ENCODE data around the gene ECHDC3.

- TF ChIP-seq EZH2phosphoT487 (IDR thresholded peaks at IDR 0.05; ENCODE audit: insufficient read depth, low read depth) (no peak), EZH2 (IDR thresholded peaks at IDR 0.05; ENCODE audit: insufficient read depth, poor library complexity, severe bottlenecking) (no peak)
Measured at GRCh38 chr10:11713963-11714362, 28.2 kb upstream of the ECHDC3 start.
